HG03175 (cell line): Measurements from ENCODE around the gene LMBRD2.

Source experiments
- ATAC-seq: cut with Tn5 transposase; IDR thresholded peaks from one replicate; pipeline ENCODE4 v1.9.1; 2021; ENCODE audit warnings: mild to moderate bottlenecking, moderate library complexity; ENCODE audit not compliant: unreplicated experiment

LMBRD2 gene

DNA sequence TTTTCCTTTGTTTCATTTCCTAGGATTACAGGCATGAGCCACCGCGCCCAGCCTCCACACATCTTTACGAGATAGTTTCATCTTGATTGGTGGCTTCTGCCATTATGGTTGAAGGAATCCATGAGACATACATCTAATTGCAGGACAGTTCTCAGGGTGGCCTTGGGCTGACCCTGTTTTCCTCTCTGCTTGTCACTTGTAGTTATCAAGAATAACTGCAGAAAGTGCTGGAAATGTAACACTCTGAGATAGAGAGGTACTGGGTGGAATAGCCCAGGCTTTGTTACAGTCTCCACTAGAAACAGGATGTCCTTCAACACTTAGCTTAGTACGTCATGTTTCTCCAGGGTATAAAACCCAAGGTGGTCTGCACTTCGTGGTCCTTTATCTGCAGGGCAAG, 95.7 kb downstream of the LMBRD2 start:
- ATAC-seq, result no peak

DNA sequence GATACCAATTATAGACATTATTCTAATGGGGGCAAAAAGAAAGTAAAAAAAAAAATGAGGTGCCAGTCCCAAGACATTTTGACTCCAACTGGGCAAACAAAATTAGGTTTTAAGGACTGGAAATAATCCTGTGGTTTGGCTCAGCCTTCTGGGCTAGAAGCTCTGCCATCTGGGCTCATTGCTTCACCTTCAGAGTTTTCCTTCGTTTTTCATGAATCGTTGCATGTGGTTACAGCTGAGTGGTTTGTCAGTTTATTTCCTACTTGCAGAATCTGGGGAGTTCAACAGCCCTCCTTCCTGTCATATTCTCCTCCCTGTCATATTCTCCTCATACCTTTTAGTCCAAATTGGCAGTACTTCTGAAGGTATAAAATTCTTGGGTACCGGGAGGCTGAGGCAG, 97.0 kb downstream of the LMBRD2 start:
- ATAC-seq, result no peak

DNA sequence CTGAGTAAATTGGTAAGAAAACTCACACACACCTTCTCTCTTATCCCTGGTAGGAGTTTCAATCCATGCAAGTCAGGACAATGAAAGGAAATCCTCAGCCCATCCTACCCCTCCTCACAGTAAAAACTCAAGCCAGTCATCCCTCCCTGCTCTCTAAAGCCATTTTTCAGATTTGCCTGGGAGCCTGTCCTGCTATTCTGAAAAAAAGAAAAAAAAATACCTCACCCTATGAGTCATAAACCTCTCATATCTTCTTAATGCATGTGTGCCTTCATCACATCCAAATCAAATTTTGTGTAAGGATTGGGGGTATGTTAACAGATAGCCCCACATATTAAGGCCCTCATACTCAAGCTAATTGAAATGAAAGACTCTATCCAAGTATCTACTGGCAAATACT, 99.1 kb downstream of the LMBRD2 start:
- ATAC-seq, result no peak

DNA sequence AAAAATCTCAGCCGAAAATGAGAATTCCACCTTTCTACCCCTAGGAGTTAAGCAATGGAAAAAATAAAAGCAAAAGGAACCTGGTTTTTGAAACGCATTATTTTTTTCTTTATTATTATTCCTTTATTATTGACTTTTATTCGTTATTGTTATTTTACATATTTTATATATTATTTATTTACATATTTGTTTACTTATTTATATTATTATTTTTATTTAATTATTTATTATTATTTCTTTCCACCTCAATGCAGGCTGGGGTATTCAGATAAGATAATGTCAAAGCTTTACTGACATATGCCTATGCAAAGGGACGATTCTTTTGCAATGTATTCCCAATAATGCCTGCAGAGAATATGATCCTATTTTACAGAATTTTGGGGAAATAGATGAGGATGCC, 101.7 kb downstream of the LMBRD2 start:
- ATAC-seq, result no peak
